GM18873 (cell line): Measurements from ENCODE around the gene SKA1.
"Not testable (repeated sequence)": the region's sequence is repeated elsewhere in the genome, so short reads cannot be mapped to it uniquely, and the experiment has no call there.

Source experiments
- ATAC-seq: cut with Tn5 transposase; IDR thresholded peaks from one replicate; pipeline ENCODE4 v1.9.1; 2021; ENCODE audit warnings: mild to moderate bottlenecking, moderate library complexity, moderate number of reproducible peaks; ENCODE audit not compliant: unreplicated experiment, low FRiP score

Gene SKA1

GRCh38 chr18:50393802-50394201 lies 19.0 kb downstream of the SKA1 start:
- ATAC-seq: no peak

GRCh38 chr18:50395093-50395492 lies 20.2 kb downstream of the SKA1 start:
- ATAC-seq: no peak

- no peak for ATAC-seq
Measured at GRCh38 chr18:50396005-50396660, 21.3 kb downstream of the SKA1 start.

- ATAC-seq: no peak
Measured at GRCh38 chr18:50397023-50397422, 22.2 kb downstream of the SKA1 start.

GRCh38 chr18:50398099-50398498 lies 23.3 kb downstream of the SKA1 start:
- ATAC-seq: no peak

GRCh38 chr18:50398947-50399346 lies 24.1 kb downstream of the SKA1 start:
- ATAC-seq: no peak

- no peak for ATAC-seq
Measured at GRCh38 chr18:50399582-50399981, 24.7 kb downstream of the SKA1 start.

- ATAC-seq: not testable (repeated sequence)
Measured at GRCh38 chr18:50400438-50400837, 25.6 kb downstream of the SKA1 start.

- ATAC-seq: no peak
Measured at GRCh38 chr18:50401295-50401694, 26.4 kb downstream of the SKA1 start.

- no peak for ATAC-seq
Measured at GRCh38 chr18:50401888-50402287, 27.0 kb downstream of the SKA1 start.

- not testable (repeated sequence) for ATAC-seq
Measured at GRCh38 chr18:50404752-50405581, 30.1 kb downstream of the SKA1 start.

GRCh38 chr18:50405582-50406271 lies 30.9 kb downstream of the SKA1 start:
- ATAC-seq: no peak

- ATAC-seq: no peak
Measured at GRCh38 chr18:50409236-50409635, 34.4 kb downstream of the SKA1 start.

GRCh38 chr18:50410008-50410407 lies 35.2 kb downstream of the SKA1 start:
- ATAC-seq: no peak

GRCh38 chr18:50410894-50411293 lies 36.0 kb downstream of the SKA1 start:
- no peak for ATAC-seq

- not testable (repeated sequence) for ATAC-seq
Measured at GRCh38 chr18:50416832-50417231, 42.0 kb downstream of the SKA1 start.

- ATAC-seq: not testable (repeated sequence)
Measured at GRCh38 chr18:50417705-50418104, 42.9 kb downstream of the SKA1 start.

- no peak for ATAC-seq
Measured at GRCh38 chr18:50418650-50419049, 43.8 kb downstream of the SKA1 start.

- no peak for ATAC-seq
Measured at GRCh38 chr18:50422286-50422898, 47.5 kb downstream of the SKA1 start.

GRCh38 chr18:50424877-50425690 lies 50.2 kb downstream of the SKA1 start:
- ATAC-seq: no peak
